Brain microvascular endothelial cell (primary cell): ENCODE results near the gene SMPDL3A.

Experiments used
- DNase-seq: peaks from one replicate; pipeline ENCODE4 v3.0.0-alpha.2; 2020
- H3K27ac ChIP-seq: fragments of 250-450 bp; sonication (Bioruptor Pico); 2 replicates; pipeline ENCODE4 v1.5.1; 2020; ENCODE audit warnings: mild to moderate bottlenecking, moderate library complexity
- H3K27me3 ChIP-seq: fragments of 250-450 bp; sonication (Bioruptor Pico); replicated peaks from 2 replicates; pipeline ENCODE4 v1.5.1; 2020; ENCODE audit warnings: mild to moderate bottlenecking
- H3K36me3 ChIP-seq: fragments of 250-450 bp; sonication (Bioruptor Pico); replicated peaks from 2 replicates; pipeline ENCODE4 v1.5.1; 2020; ENCODE audit warnings: mild to moderate bottlenecking
- H3K4me3 ChIP-seq: 2 replicates; pipeline ENCODE4 v1.5.1; 2011; ENCODE audit warnings: low read depth, mild to moderate bottlenecking, control low read depth, low read length, moderate library complexity
- CTCF ChIP-seq: IDR thresholded peaks from 2 replicates; pipeline ENCODE4 v1.5.1; 2011; ENCODE audit warnings: low read depth, mild to moderate bottlenecking, moderate library complexity, low read length, control low read depth, inconsistent platforms; ENCODE audit errors: missing control alignments
- in situ Hi-C: cut with HindIII; loops from 2 replicates; pipeline ENCODE4 v1.10.0; 2017; ENCODE audit warnings: low sequenced_read_pairs, low pct_ligation_motif_present

SMPDL3A gene

GRCh38 chr6:122788208-122788607 lies 850 bp upstream of the SMPDL3A start:
- Histone ChIP-seq H3K27ac (no peak overlapping the region), H3K27me3 (no peaks in the 10 kb centered on the region), H3K4me3 (no peak overlapping the region), H3K36me3 (no peaks in the 10 kb centered on the region)
- no peak for DNase-seq
- in situ Hi-C loops = no loop called here
- no peak for TF ChIP-seq CTCF

GRCh38 chr6:122788663-122789181 lies 336 bp upstream of the SMPDL3A start:
- H3K4me3 ChIP-seq = peak overlapping the region; percentile 81
- in situ Hi-C loops = no loop called here
- DNase-seq = peak; percentile 90
- TF ChIP-seq CTCF = no peak
- H3K36me3 ChIP-seq = no peaks in the 10 kb centered on the region
- peak overlapping the region; percentile 70 for H3K27ac ChIP-seq
- H3K27me3 ChIP-seq = no peaks in the 10 kb centered on the region

- H3K36me3 ChIP-seq = no peaks in the 10 kb centered on the region
- in situ Hi-C loops = no loop called here
- H3K4me3 ChIP-seq = peak overlapping the region; percentile 81
- no peaks in the 10 kb centered on the region for H3K27me3 ChIP-seq
- DNase-seq = peak; percentile 12
- TF ChIP-seq CTCF = no peak
- H3K27ac ChIP-seq = peak overlapping the region; percentile 70
Observed at GRCh38 chr6:122790028-122790422, 967 bp downstream of the SMPDL3A start.

- in situ Hi-C loops = no loop called here
- H3K36me3 ChIP-seq = no peaks in the 10 kb centered on the region
- H3K27ac ChIP-seq = no peak overlapping the region
- H3K27me3 ChIP-seq = no peaks in the 10 kb centered on the region
- peak overlapping the region; percentile 81 for H3K4me3 ChIP-seq
- peak; percentile 30 for TF ChIP-seq CTCF
- DNase-seq = peak; percentile 7
Observed at GRCh38 chr6:122790423-122791309, 1.6 kb downstream of the SMPDL3A start.

- no peaks in the 10 kb centered on the region for H3K27me3 ChIP-seq
- in situ Hi-C loops = no loop called here
- no peak for TF ChIP-seq CTCF
- no peaks in the 10 kb centered on the region for H3K36me3 ChIP-seq
- H3K27ac ChIP-seq = no peak overlapping the region
- no peak overlapping the region for H3K4me3 ChIP-seq
- DNase-seq = no peak
Observed at GRCh38 chr6:122791310-122791679, 2.2 kb downstream of the SMPDL3A start.
